Mononuclear cell (primary cell): ENCODE results near the gene UVRAG. TPM values are rescaled to one million over a fixed set of nuclear protein-coding genes. Genes with fewer than 3 reads are reported as not detected.

Source experiments
- H3K27me3 ChIP-seq: 2 replicates; pipeline ENCODE4 v1.6.0; 2011; ENCODE audit warnings: low read length, control low read depth; ENCODE audit not compliant: insufficient read depth
- H3K4me1 ChIP-seq: 2 replicates; pipeline ENCODE4 v1.5.1; 2011; ENCODE audit warnings: mild to moderate bottlenecking, low read length, control low read depth; ENCODE audit not compliant: insufficient read depth
- H3K4me3 ChIP-seq: 2 replicates; pipeline ENCODE4 v1.5.1; 2011; ENCODE audit warnings: mild to moderate bottlenecking, low read length, moderate library complexity
- H3K9me3 ChIP-seq: 2 replicates; pipeline ENCODE4 v1.5.1; 2011; ENCODE audit warnings: low read depth, mild to moderate bottlenecking, control low read depth, low read length
- total RNA-seq: library from RNA; depleted of rRNA; stranded (reverse); fragments of >200 nt; gene quantifications from one replicate; pipeline ENCODE4 v1.2.3, GENCODE V29; 2012

The UVRAG gene
- total RNA-seq, 1 donor = 42.5 TPM

DNA sequence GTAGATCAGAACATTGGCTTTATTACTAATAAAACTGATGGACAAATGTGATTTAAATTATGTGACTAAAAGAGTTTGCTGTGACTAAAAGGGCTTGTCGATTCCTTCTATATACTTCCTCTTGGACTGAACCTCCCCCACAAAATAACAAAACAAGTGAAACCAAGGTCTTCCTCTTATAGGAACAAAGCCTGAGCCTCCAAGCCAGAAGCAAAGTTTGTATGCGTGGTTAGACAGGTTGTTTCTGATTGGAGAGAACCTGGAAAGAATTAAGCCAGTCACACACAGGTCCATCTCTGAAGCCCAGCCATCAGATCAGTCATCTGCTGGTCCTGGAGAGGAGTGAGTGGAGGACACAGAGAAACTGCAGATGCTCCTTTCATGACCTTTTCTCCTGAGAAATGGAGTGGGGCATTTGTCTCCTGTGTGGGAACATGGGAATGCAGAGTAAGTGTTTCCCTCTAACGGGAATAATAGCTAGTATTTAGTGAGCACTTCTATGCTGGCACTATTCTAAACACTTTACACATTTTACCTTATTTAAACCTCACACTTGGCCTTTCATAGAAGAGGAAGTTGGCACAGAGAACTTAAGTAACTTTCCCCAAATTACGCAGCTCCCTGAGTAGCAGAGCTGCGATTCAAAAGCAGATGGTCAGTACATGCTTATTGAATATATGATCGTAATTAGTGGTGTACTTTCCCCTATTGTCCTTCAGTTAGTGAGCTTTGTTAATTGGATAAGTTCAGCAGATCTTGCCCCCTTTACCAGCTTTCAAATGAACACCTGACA, 77.1 kb downstream of the UVRAG start:
- no peaks in the 10 kb centered on the region for H3K9me3 ChIP-seq
- H3K4me3 ChIP-seq = no peak overlapping the region
- H3K27me3 ChIP-seq = no peaks in the 10 kb centered on the region
- H3K4me1 ChIP-seq = peaks cover 54% of the 10 kb centered on the region

DNA sequence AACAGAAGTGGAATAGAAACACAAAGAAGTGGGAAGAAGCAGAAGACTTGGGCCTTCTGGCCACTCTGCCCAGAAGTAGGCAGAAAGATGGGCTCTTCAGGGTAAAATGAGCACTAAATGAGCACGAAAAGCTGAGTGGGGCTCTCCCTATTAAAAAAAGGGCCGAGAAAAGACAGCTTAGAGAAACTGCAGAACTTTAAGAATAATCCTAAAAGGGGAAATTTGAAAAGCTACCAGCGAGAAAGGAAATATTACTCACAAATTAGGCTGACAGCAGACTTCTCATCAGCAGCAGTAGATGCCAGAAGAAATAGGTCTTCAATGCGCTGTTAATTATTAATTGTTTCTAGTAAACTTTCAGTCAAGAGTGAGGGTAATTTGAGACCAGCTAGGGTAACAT, 78.2 kb downstream of the UVRAG start:
- Histone ChIP-seq H3K9me3 (no peaks in the 10 kb centered on the region), H3K4me1 (peaks cover 51% of the 10 kb centered on the region), H3K4me3 (no peak overlapping the region), H3K27me3 (no peaks in the 10 kb centered on the region)

DNA sequence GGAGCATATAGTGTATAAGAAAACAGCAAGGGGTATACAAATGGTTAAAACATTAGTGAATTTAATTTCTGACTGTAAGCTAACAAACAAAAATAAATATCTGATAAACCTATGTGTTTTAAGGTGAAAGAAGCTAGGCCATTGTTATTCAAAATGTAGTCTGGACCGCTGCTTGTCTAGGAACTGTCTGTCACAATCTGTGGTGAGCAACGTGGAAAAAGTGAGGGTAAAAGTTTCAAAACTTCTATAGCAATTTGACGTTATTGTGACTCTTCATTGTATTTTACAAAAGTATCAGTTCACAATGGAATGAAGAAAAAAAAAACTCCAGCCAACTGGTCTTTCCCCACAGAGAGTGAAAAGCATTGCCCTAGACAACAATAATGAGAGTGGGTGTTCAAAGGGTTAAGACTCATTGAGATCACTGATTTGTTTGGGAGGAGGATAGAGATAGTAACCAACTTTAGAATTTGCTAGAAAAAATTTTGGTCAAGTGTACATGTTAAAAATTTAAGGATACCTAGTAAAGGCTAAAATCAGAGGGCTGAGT, 79.1 kb downstream of the UVRAG start:
- Histone ChIP-seq H3K27me3 (no peaks in the 10 kb centered on the region), H3K9me3 (no peaks in the 10 kb centered on the region), H3K4me1 (peaks cover 48% of the 10 kb centered on the region), H3K4me3 (no peak overlapping the region)

GRCh38 chr11:75896843-75897419, 81.9 kb downstream of the UVRAG start:
- peaks cover 32% of the 10 kb centered on the region for H3K4me1 ChIP-seq
- no peak overlapping the region for H3K4me3 ChIP-seq
- no peaks in the 10 kb centered on the region for H3K27me3 ChIP-seq
- H3K9me3 ChIP-seq = no peaks in the 10 kb centered on the region

DNA sequence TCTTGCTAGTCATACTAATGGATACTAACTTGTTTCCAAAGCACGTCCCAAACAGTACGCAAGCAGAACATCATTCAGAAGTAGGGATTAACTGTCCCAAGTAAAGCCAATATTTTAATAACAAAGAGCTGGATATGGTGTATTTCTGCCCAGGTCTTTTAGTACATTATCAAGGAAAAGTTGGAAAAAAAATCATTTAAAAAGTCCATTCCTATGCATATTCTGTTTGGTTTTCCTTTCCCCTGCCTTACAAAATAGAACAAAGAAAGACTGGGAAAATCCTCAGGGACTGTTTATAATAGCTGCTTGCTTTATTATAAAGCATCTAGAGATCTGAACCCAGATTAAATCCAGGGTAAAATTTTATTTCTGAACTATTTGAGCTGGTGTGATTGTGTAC, 83.9 kb downstream of the UVRAG start:
- no peak overlapping the region for H3K4me3 ChIP-seq
- no peaks in the 10 kb centered on the region for H3K27me3 ChIP-seq
- no peaks in the 10 kb centered on the region for H3K9me3 ChIP-seq
- peaks cover 12% of the 10 kb centered on the region for H3K4me1 ChIP-seq

- Histone ChIP-seq H3K4me1 (peaks cover 5% of the 10 kb centered on the region), H3K27me3 (no peaks in the 10 kb centered on the region), H3K9me3 (no peaks in the 10 kb centered on the region), H3K4me3 (no peak overlapping the region)
Measured at GRCh38 chr11:75899806-75900205, 84.8 kb downstream of the UVRAG start.

GRCh38 chr11:75900848-75901247, 85.8 kb downstream of the UVRAG start:
- Histone ChIP-seq H3K27me3 (no peaks in the 10 kb centered on the region), H3K9me3 (no peaks in the 10 kb centered on the region), H3K4me1 (peaks cover 4% of the 10 kb centered on the region), H3K4me3 (no peak overlapping the region)

- no peaks in the 10 kb centered on the region for H3K27me3 ChIP-seq
- H3K4me3 ChIP-seq = no peak overlapping the region
- peaks cover 9% of the 10 kb centered on the region for H3K4me1 ChIP-seq
- no peaks in the 10 kb centered on the region for H3K9me3 ChIP-seq
Measured at GRCh38 chr11:75902631-75903030, 87.6 kb downstream of the UVRAG start.

- H3K4me3 ChIP-seq = no peak overlapping the region
- peaks cover 15% of the 10 kb centered on the region for H3K4me1 ChIP-seq
- H3K27me3 ChIP-seq = no peaks in the 10 kb centered on the region
- H3K9me3 ChIP-seq = no peaks in the 10 kb centered on the region
Measured at GRCh38 chr11:75903276-75903675, 88.3 kb downstream of the UVRAG start.

DNA sequence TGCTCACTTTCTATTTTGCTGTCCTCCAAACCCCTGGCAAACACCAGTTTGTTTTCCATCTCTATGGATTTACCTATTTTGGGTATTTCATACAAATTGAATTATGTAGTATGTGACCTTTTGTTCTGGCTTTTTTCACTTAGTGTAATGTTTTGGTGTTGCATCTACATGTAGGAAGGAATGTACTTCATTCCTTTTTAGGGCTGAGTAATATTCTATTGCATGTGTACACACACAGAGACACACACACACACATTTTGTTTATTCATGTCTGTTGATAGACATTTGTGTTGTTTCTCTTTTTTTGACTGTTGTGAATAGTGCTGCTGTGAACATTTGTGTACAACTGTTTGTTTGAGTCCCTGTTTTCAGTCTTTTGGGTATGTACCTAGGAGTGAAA, 90.4 kb downstream of the UVRAG start:
- H3K27me3 ChIP-seq = no peaks in the 10 kb centered on the region
- H3K4me3 ChIP-seq = no peak overlapping the region
- H3K4me1 ChIP-seq = peaks cover 15% of the 10 kb centered on the region
- no peaks in the 10 kb centered on the region for H3K9me3 ChIP-seq

DNA sequence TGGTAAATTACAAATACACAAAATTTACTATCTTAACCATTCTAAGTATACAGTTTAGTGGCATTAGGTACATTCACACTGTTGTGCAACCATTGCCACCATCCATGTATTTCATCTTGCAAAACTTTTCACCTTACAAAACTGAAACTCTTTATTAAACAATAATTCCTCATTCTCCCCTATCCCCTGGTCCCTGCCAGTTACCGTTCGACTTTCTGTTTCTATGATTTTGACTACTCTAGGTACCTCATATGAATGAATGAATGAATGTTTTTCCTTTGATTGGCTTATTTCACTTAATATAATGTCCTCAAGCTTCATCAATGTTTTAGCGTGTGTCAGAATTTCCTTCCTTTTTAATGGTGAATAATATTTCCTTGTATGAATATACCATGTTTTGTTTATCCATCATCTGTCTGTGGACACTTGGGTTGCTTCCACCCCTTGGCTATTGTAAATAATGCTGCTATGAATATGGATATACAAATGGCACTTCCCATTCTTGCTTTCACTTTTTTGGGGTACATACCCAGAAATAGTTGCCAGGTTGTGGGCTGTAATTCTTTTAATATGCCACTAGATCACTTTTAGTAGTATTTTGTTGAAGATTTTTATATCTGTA, 93.0 kb downstream of the UVRAG start:
- H3K4me1 ChIP-seq = peaks cover 15% of the 10 kb centered on the region
- H3K9me3 ChIP-seq = no peaks in the 10 kb centered on the region
- no peak overlapping the region for H3K4me3 ChIP-seq
- no peaks in the 10 kb centered on the region for H3K27me3 ChIP-seq

- H3K27me3 ChIP-seq = no peaks in the 10 kb centered on the region
- H3K4me1 ChIP-seq = peaks cover 15% of the 10 kb centered on the region
- H3K4me3 ChIP-seq = no peak overlapping the region
- no peaks in the 10 kb centered on the region for H3K9me3 ChIP-seq
Measured at GRCh38 chr11:75910426-75911145, 95.6 kb downstream of the UVRAG start.

DNA sequence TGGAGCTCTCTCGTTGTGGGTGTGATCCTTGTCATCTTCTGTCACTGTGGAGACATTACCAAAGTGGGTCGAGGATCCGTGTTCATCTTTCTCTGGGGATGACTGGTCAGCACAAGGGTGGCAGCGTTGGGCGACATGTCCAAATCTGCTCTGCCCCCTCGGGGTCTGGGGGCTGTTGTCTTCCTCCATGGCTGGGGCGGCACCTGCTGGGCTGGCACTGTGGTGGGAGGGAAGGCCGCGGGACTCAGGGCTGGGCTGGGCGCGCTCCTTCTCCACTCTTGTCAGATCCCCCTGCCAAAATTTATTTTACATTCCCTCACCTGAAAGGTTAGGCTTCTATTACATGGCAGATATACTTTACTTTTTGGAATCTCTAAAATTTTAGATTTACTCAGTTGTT, 96.4 kb downstream of the UVRAG start:
- H3K4me3 ChIP-seq = no peak overlapping the region
- no peaks in the 10 kb centered on the region for H3K9me3 ChIP-seq
- peaks cover 15% of the 10 kb centered on the region for H3K4me1 ChIP-seq
- H3K27me3 ChIP-seq = no peaks in the 10 kb centered on the region

- H3K27me3 ChIP-seq = no peaks in the 10 kb centered on the region
Measured at GRCh38 chr11:75913984-75914383, 99.0 kb downstream of the UVRAG start.

GRCh38 chr11:75916882-75917281, 101.9 kb downstream of the UVRAG start:
- Histone ChIP-seq H3K4me3 (no peak overlapping the region), H3K9me3 (no peaks in the 10 kb centered on the region), H3K27me3 (no peaks in the 10 kb centered on the region), H3K4me1 (no peaks in the 10 kb centered on the region)

More at GRCh38 chr11:75913984-75914383, 99.0 kb downstream of the UVRAG start:
- Histone ChIP-seq H3K4me1 (no peaks in the 10 kb centered on the region), H3K9me3 (no peaks in the 10 kb centered on the region), H3K4me3 (no peak overlapping the region)
